HCT116 (cell line): Measurements from ENCODE around the gene OR4E1. TPM values are rescaled to one million over a fixed set of nuclear protein-coding genes. Genes with fewer than 3 reads are reported as not detected.

Experiments
- ATAC-seq: fragments of 200-7000 bp; cut with Tn5 transposase; 2 replicates; pipeline ENCODE4 v1.9.1; 2020; ENCODE audit warnings: mild to moderate bottlenecking, moderate library complexity
- BruUV-seq: library from RNA; stranded (reverse); fragments of 400-500 nt; replicated peaks from 2 replicates; lab custom pipeline; 2021; lab: Mats Ljungman, UMichigan
- CTCF ChIA-PET: fragments of 300-600 bp; sonication (Branson Sonifier 250); formaldehyde crosslinking; loops from one replicate; lab custom pipeline; 2021; ENCODE audit warnings: antibody characterized with exemption; lab: Charles Lee
- POLR2A ChIA-PET: fragments of 300-600, 350-600 bp; sonication (Branson Sonifier 250); formaldehyde crosslinking; loops from one replicate; lab custom pipeline; 2021; ENCODE audit warnings: antibody characterized with exemption; lab: Charles Lee
- RAD21 ChIA-PET, 2 experiments: fragments of 300-600 bp; sonication (Branson Sonifier 250); formaldehyde crosslinking; loops; one replicate each; lab custom pipeline; 2023; ENCODE audit warnings: low total read pairs in 2 of 2; ENCODE audit not compliant: uncharacterized antibody in 2 of 2, unreplicated experiment in 2 of 2, low non-redundant PET in 1 of 2; lab: Charles Lee
- DNase-seq: peaks from one replicate; pipeline ENCODE4 v3.0.0-alpha.2; 2010; ENCODE audit warnings: low read depth, low spot score
- H2AFZ ChIP-seq: fragments of 200-600 bp; shearing (Covaris generic), sonication (generic); 2 replicates; pipeline ENCODE4 v1.6.1; 2017; ENCODE audit warnings: low read depth, mixed run types, mixed read lengths, antibody characterized with exemption, low read length; ENCODE audit not compliant: poor library complexity, severe bottlenecking
- H3K27ac ChIP-seq: 2 replicates; pipeline ENCODE4 v1.5.1; 2012; ENCODE audit warnings: low read depth, low read length
- H3K27me3 ChIP-seq: fragments of 200-600 bp; sonication (generic); 2 replicates; pipeline ENCODE4 v1.6.1; 2016; ENCODE audit warnings: mixed run types, low read length, mixed read lengths; ENCODE audit not compliant: insufficient read depth
- H3K36me3 ChIP-seq, 2 experiments: fragments of 200-500 bp in 1 of 2; fragments of 200-600 bp in 1 of 2; sonication (Bioruptor generic) in 1 of 2; sonication (generic) in 1 of 2; 2 replicates each; pipeline versions ENCODE4 v1.5.1 to v1.6.1; 2014 to 2016; ENCODE audit warnings: low read length in 2 of 2, inconsistent platforms in 1 of 2, mixed read lengths in 1 of 2, mixed run types in 1 of 2; ENCODE audit not compliant: insufficient read depth in 2 of 2, control insufficient read depth in 1 of 2
- H3K4me1 ChIP-seq, 2 experiments: fragments of 200-600 bp in 1 of 2; sonication (generic) in 1 of 2; 2 replicates each; pipeline versions ENCODE4 v1.5.1 to v1.6.1; 2012 to 2017; ENCODE audit warnings: low read length in 2 of 2, inconsistent platforms in 1 of 2, mild to moderate bottlenecking in 1 of 2, mixed read lengths in 1 of 2, mixed run types in 1 of 2, moderate library complexity in 1 of 2; ENCODE audit not compliant: insufficient read depth in 2 of 2, control insufficient read depth in 1 of 2
- H3K4me2 ChIP-seq: fragments of 200-600 bp; sonication (generic); 2 replicates; pipeline ENCODE4 v1.6.1; 2017; ENCODE audit warnings: mixed run types, low read length, mixed read lengths
- H3K4me3 ChIP-seq, 2 experiments: fragments of 200-600 bp in 1 of 2; sonication (generic) in 1 of 2; replicated peaks in 1 of 2; 2 replicates each; pipeline ENCODE4 v1.5.1; 2011 to 2016; ENCODE audit warnings: low read length in 2 of 2, control low read depth in 1 of 2, low read depth in 1 of 2, mild to moderate bottlenecking in 1 of 2, mixed read lengths in 1 of 2, mixed run types in 1 of 2
- H3K79me2 ChIP-seq: fragments of 200-600 bp; sonication (generic); 2 replicates; pipeline ENCODE4 v1.6.1; 2017; ENCODE audit warnings: mild to moderate bottlenecking, mixed run types, low read length, moderate library complexity, mixed read lengths; ENCODE audit not compliant: insufficient read depth
- H3K9ac ChIP-seq: fragments of 200-600 bp; sonication (generic); 2 replicates; pipeline ENCODE4 v1.6.1; 2016; ENCODE audit warnings: low read length, mixed read lengths
- H3K9me2 ChIP-seq: fragments of 200-600 bp; sonication (generic), shearing (Covaris generic); 2 replicates; pipeline ENCODE4 v1.6.1; 2017; ENCODE audit warnings: mixed run types, mild to moderate bottlenecking, moderate library complexity; ENCODE audit not compliant: insufficient read depth
- H3K9me3 ChIP-seq, 2 experiments: fragments of 200-500 bp in 1 of 2; fragments of 200-600 bp in 1 of 2; sonication (Bioruptor generic) in 1 of 2; sonication (generic) in 1 of 2; 2 replicates each; pipeline ENCODE4 v1.6.1; 2014 to 2017; ENCODE audit warnings: low read length in 2 of 2, mixed read lengths in 2 of 2, inconsistent platforms in 1 of 2, low read depth in 1 of 2, mild to moderate bottlenecking in 1 of 2, mixed run types in 1 of 2, moderate library complexity in 1 of 2; ENCODE audit not compliant: control insufficient read depth in 1 of 2, insufficient read depth in 1 of 2
- H4K20me1 ChIP-seq: fragments of 200-600 bp; sonication (generic), shearing (Covaris generic); 2 replicates; pipeline ENCODE4 v1.6.1; 2017; ENCODE audit warnings: mixed run types, mild to moderate bottlenecking, moderate library complexity; ENCODE audit not compliant: insufficient read depth
- CBX3 ChIP-seq: IDR thresholded peaks from 2 replicates; pipeline ENCODE4 v1.6.1; 2012; ENCODE audit warnings: low read depth
- ELF1 ChIP-seq: IDR thresholded peaks from 2 replicates; pipeline ENCODE4 v1.6.1; 2012; ENCODE audit warnings: low read depth, borderline replicate concordance
- MAX ChIP-seq: IDR thresholded peaks from 2 replicates; pipeline ENCODE4 v1.6.1; 2012
- POLR2AphosphoS5 ChIP-seq: IDR thresholded peaks from 2 replicates; pipeline ENCODE4 v1.6.1; 2011; ENCODE audit warnings: mild to moderate bottlenecking, low read depth, low read length, moderate library complexity
- TCF7L2 ChIP-seq: IDR thresholded peaks from 2 replicates; pipeline ENCODE4 v1.7.0; 2011; ENCODE audit warnings: borderline replicate concordance, inconsistent platforms; ENCODE audit not compliant: insufficient read depth, insufficient read length; ENCODE audit errors: extremely low read depth
- YY1 ChIP-seq: IDR thresholded peaks from 2 replicates; pipeline ENCODE4 v1.6.1; 2011; ENCODE audit warnings: low read length, low read depth, moderate library complexity, mild to moderate bottlenecking; ENCODE audit not compliant: insufficient replicate concordance; ENCODE audit errors: extremely low read depth
- intact Hi-C: fragments of 100-400 bp; cut with micrococcal nuclease; formaldehyde crosslinking; loops from 2 replicates; pipeline ENCODE4 v1.10.0; 2022
- total RNA-seq: library from RNA; stranded (reverse); gene quantifications from one replicate; pipeline ENCODE4 v1.2.1, GENCODE V29; 2021; ENCODE audit not compliant: unreplicated experiment

The OR4E1 gene
- total RNA-seq, 1 experiment from 2014 or later, result not detected

DNA sequence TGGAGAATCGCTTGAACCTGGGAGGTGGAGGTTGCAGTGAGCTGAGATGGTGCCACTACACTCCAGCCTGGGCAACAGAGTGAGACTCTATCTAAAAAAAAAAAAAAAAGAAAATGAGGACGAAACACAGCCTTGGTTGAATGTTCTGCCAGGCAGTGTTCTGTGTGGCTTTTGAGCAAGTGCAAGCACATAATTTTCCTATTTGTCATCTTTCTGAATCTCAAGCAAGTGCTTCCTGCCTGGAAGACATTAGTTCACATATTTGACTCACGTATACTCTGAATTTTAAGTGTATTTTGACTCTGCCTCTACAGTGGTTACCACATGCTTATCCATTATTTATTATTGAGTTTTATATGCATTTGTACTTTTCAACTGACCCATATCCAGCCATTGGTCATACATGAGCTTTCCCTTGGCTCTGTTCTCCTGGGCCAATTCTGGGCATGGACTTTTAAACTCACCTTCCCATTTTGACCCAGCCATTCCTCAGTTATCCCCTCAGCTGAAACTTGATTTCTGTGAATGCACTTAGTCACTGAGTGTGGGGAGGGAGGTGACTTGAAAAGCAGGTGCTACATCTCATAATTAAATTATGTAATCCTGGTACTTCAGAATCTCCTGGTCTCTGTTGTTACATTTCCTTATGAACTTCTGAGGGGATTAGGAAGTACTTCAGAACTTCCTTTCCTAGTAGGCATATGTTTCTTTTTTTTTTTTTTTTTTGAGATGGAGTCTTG is 47.0 kb downstream of the OR4E1 start:
- POLR2A ChIA-PET, result interaction anchor here (1.0 kb wide), 1 partner anchor 321 kb away, joined by 9 read pairs; no protein-coding TSS in a partner anchor
- peaks cover 28% of the 10 kb centered on the region for H3K27me3 ChIP-seq
- BruUV-seq, result no TSS peak
- DNase-seq (no peak), ATAC-seq (no peak)
- TF ChIP-seq MAX, result no peak
- no peak for TF ChIP-seq CBX3
- TF ChIP-seq ELF1, result no peak
- TF ChIP-seq TCF7L2, result no peak
- no peak for TF ChIP-seq YY1
- no peak for TF ChIP-seq POLR2AphosphoS5
- no peaks in the 10 kb centered on the region for H3K9me2 ChIP-seq
- no peak overlapping the region for H3K4me2 ChIP-seq
- no peaks in the 10 kb centered on the region for H4K20me1 ChIP-seq
- RAD21 ChIA-PET, result no interaction called here
- no peaks in the 10 kb centered on the region for H3K36me3 ChIP-seq
- no peaks in the 10 kb centered on the region for H3K4me1 ChIP-seq
- no peak overlapping the region for H3K27ac ChIP-seq
- H2AFZ ChIP-seq, result no peak overlapping the region
- H3K79me2 ChIP-seq, result no peaks in the 10 kb centered on the region
- intact Hi-C loops, result no loop called here
- no peak overlapping the region for H3K4me3 ChIP-seq
- H3K9ac ChIP-seq, result no peak overlapping the region
- no peaks in the 10 kb centered on the region for H3K9me3 ChIP-seq
- CTCF ChIA-PET, result no interaction called here

Other genes with a start within 250 kb of the OR4E1 start
- gene CHD8, start 217.7 kb downstream of the OR4E1 start, total RNA-seq, result 46.8 TPM
- gene RAB2B, start 196.9 kb downstream of the OR4E1 start, total RNA-seq, result 24.3 TPM
- gene TOX4, start 196.6 kb downstream of the OR4E1 start, total RNA-seq, result 58.5 TPM
- 62.3 TPM for gene METTL3, start 162.5 kb downstream of the OR4E1 start, total RNA-seq
- 0.47 TPM for gene SALL2, start 147.5 kb downstream of the OR4E1 start, total RNA-seq
- gene OR10G3, start 93.7 kb downstream of the OR4E1 start, total RNA-seq, result not detected
- not detected for gene OR10G2, start 38.9 kb downstream of the OR4E1 start, total RNA-seq
- not detected for gene OR4E2, start 20.0 kb downstream of the OR4E1 start, total RNA-seq